Stimulated activated CD4-positive, alpha-beta T cell treated with anti-CD3 and anti-CD28 coated beads, TNF-alpha, amount 100 ng/mL, for 24 hours (primary cell): ENCODE data around the gene TAF11L14.
"Not testable (repeated sequence)": the region's sequence is repeated elsewhere in the genome, so short reads cannot be mapped to it uniquely, and the experiment has no call there.

ENCODE experiments used
- DNase-seq, 3 experiments: peaks; one replicate each; pipeline ENCODE4 v3.0.0-alpha.2; 2020; ENCODE audit warnings: low read depth in 3 of 3

TAF11L14 gene

DNA sequence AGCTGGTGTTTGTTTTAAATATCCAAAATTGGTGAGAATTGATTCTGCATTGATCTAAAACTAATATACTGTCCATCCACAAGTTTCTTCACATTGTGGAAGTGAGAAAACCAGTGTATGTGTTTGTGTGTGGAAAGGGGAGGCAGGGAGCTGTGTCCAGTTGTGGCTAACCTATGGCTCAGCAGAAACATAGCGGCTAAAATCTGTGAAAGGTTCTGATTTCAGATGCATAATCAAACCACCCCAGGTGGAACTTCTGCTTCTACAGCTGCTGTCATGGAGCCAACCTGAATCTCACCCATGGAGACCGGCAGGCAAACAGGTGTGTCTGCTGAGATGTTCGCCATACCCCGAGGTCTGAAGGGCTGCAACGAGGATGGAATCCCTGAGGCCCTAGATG, at the start of gene TAF11L14:
TAF11L14 (plus strand) TSS at position 301 of the 400 bp plus-strand sequence.
- no peak for DNase-seq

DNA sequence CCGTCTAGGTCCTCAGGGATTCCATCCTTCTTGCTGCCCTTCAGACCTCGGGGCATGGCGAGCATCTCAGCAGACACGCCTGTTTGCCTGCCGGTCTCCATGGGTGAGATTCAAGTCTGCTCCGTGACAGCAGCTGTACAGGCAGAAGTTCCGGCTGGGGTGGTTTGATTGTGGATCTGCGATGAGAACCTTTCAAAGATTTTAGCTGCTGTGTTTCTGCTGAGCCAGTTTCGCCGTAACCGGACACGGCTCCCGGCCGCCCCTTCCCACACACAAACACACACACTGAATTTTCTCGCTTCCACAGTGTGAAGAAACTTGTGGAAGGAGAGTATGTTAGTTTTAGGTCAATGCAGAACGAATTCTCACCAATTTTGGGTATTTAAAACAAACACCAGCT, 48.6 kb upstream of the TAF11L14 start, which contains the start of gene TAF11L7:
TAF11L7 (minus strand) TSS at position 101 of the 400 bp plus-strand sequence.
- DNase-seq = not testable (repeated sequence)

DNA sequence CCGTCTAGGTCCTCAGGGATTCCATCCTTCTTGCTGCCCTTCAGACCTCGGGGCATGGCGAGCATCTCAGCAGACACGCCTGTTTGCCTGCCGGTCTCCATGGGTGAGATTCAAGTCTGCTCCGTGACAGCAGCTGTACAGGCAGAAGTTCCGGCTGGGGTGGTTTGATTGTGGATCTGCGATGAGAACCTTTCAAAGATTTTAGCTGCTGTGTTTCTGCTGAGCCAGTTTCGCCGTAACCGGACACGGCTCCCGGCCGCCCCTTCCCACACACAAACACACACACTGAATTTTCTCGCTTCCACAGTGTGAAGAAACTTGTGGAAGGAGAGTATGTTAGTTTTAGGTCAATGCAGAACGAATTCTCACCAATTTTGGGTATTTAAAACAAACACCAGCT, 43.4 kb upstream of the TAF11L14 start, which contains the start of gene TAF11L8:
TAF11L8 (minus strand) TSS at position 101 of the 400 bp plus-strand sequence.
- not testable (repeated sequence) for DNase-seq

DNA sequence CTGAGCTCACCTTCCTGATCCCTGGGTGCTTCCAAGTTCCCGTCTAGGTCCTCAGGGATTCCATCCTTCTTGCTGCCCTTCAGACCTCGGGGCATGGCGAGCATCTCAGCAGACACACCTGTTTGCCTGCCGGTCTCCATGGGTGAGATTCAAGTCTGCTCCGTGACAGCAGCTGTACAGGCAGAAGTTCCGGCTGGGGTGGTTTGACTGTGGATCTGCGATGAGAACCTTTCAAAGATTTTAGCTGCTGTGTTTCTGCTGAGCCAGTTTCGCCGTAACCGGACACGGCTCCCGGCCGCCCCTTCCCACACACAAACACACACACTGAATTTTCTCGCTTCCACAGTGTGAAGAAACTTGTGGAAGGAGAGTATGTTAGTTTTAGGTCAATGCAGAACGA, 40.0 kb upstream of the TAF11L14 start, which contains the start of gene TAF11L9:
TAF11L9 (minus strand) TSS at position 140 of the 400 bp plus-strand sequence.
- not testable (repeated sequence) for DNase-seq

DNA sequence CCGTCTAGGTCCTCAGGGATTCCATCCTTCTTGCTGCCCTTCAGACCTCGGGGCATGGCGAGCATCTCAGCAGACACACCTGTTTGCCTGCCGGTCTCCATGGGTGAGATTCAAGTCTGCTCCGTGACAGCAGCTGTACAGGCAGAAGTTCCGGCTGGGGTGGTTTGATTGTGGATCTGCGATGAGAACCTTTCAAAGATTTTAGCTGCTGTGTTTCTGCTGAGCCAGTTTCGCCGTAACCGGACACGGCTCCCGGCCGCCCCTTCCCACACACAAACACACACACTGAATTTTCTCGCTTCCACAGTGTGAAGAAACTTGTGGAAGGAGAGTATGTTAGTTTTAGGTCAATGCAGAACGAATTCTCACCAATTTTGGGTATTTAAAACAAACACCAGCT, 36.5 kb upstream of the TAF11L14 start, which contains the start of gene TAF11L10:
TAF11L10 (minus strand) TSS at position 101 of the 400 bp plus-strand sequence.
- not testable (repeated sequence) for DNase-seq

DNA sequence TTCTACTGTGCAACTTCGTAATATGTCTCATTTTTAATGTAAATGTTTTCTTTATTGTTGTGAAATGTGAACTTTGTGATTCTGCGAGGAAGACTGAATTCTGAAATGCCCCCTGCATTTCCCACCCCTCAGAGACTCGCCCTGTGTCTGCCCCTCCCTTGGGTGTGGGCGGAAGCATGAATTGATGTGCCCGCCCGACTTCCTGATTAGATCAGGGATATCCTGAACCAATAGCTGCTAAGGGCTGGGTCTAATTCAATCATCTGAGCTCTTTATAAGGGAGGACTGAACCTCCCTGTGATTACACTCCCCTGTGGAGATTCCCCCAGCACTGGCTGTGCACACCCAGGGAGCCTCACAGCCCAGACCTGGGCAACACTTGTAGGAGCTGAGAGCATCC, 30.4 kb upstream of the TAF11L14 start, which contains the start of gene TAF11L11:
TAF11L11 (plus strand) TSS at position 304 of the 400 bp plus-strand sequence.
- not testable (repeated sequence) for DNase-seq

DNA sequence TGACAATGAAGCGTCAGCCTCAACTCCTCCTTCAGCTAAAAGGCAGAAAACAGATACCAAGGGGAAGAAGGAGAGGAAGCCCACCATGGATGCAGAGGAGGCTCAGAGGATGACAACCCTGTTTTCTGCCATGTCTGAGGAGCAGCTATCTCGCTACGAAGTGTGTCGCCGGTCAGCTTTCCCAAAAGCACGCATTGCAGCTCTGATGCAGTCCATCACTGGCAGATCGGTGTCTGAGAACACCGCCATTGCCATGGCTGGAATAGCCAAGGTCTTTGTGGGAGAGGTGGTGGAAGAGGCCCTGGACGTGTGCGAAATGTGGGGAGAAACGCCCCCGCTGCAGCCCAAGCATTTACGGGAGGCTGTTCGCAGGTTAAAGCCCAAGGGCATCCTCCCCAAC, 29.3 kb upstream of the TAF11L14 start:
- no peak for DNase-seq

DNA sequence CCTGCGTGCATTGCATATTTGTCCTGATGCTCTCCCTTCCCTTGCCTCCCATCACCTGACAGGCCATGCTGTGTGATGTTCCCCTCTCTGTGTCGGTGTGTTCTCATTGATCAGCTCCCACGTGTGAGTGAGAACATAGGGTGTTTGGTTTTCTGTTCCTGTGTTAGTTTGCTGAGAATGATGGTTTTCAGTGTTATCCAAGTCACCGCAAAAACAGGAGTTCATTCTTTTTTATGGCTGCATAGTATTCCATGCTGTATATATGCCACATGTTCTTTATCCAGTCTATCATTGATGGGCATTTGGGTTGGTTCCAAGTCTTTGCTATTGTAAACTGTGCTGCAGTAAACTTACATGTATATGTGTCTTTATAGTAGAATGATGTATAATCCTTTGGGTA, 26.8 kb upstream of the TAF11L14 start:
- not testable (repeated sequence) for DNase-seq

DNA sequence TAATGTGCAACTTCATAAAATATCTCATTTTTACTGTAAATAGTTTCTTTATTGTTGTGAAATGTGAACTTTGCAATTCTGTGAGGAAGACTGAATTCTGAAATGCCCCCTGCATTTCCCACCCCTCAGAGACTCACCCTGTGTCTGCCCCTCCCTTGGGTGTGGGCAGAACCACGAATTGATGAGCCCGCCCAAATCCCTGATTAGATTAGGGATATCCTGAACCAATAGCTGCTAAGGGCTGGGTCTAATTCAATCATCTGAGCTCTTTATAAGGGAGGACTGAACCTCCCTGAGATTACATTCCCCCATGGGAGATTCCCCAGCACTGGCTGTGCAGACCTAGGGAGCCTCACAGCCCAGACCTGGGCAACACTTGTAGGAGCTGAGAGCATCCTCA, 24.2 kb upstream of the TAF11L14 start, which contains the start of gene TAF11L12:
TAF11L12 (plus strand) TSS at position 301 of the 400 bp plus-strand sequence.
- not testable (repeated sequence) for DNase-seq

DNA sequence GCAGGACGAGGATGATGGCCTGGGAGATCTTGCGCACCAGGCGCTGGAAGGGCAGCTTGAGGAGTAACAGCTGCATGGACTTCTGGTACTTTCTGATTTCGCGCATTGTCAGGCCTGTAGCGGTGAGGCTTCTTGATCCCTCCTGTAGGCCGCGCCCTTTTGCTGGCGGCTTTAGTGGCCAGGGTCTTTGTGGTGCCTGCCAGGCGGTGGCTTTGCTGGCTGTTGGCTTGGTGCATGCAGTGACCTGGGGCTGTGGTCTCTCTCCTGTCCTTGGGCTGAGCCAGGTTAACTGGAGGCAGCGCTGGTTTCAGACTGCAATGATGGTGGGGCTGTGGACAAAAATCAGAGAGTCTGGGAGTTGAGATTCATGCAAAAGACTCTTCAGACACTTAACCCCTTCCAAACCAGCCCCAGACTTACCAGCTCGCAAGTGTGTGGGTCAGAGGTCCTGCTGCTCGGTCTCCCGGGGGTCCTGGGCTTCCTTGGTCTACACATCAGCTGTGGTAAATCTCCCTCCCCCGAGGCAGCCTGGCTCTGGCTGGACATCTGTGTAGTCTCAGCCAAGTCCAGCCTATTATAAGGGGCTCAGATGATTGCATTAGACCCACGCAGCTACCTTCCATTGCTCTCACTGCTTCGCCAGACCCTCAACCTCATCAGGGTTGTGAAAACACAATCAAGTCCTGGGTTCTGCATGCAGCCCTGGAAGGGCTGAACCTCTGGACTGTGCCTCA, 19.2 kb upstream of the TAF11L14 start:
- no peak for DNase-seq

DNA sequence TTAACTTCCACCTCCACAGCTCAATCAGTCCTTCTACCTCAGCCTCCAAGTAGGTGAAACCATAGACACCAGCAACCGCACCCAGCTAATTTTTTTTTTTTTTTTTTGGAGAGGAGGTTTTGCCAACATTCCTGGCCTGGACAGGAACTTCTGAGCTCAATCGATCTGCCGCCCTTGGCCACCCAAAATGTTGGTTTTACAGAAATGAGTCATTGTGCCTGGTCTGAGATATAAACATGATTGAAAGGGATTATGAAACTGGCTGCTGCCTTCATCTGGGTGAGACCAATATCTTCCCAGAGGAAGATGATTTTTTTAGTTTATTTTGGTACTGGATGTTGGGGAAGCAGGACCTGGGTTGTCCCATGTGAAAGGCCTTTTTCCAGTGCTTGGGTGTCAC, 14.9 kb upstream of the TAF11L14 start:
- no peak for DNase-seq

DNA sequence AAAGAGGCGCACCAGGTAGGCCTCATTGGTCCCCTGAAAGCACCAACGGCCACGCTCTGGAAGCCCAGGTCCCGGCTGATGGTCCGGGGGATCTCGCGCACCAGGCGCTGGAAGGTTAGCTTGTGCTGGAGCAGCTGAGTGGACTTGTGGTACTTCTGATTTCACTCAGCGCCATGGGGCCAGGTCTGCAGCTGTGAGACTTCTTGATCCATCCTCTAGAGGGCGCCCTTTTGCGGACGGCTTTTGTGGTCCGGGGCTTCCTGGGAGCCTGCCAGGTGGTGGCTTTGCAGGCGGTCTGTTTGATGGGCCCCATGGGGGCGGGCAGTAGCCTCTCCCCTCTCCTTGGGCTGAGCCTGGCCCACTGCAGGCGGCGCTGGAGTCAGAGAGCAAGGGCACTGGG, 13.6 kb upstream of the TAF11L14 start:
- no peak for DNase-seq

DNA sequence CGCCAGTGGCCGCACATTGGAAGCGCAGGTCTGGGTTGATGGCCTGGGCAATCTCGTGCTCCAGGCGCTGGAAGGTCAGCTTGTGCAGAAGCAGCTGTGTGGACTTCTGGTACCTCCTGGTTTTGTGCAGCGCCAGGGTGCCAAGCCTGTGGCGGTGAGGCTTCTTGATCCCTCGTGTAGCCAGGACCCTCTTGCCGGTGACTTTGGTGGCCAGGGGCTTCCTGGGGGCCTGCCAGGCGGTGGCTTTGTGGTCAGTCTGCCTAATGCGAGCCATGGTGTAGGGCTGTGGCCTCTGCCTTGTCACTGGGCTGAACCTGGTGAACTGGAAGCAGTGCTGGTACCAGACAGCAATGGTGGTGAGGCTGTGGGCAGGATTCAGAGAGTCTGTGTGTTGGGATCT, 8.6 kb upstream of the TAF11L14 start:
- DNase-seq = no peak

DNA sequence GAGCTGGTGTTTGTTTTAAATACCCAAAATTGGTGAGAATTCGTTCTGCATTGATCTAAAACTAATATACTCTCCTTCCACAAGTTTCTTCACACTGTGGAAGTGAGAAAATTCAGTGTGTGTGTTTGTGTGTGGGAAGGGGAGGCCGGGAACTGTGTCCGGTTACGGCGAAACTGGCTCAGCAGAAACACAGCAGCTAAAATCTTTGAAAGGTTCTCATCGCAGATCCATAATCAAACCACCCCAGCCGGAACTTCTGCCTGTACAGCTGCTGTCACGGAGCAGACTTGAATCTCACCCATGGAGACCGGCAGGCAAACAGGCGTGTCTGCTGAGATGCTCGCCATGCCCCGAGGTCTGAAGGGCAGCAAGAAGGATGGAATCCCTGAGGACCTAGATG, 2.5 kb upstream of the TAF11L14 start, which contains the start of gene TAF11L13:
TAF11L13 (plus strand) TSS at position 301 of the 400 bp plus-strand sequence.
- not testable (repeated sequence) for DNase-seq

DNA sequence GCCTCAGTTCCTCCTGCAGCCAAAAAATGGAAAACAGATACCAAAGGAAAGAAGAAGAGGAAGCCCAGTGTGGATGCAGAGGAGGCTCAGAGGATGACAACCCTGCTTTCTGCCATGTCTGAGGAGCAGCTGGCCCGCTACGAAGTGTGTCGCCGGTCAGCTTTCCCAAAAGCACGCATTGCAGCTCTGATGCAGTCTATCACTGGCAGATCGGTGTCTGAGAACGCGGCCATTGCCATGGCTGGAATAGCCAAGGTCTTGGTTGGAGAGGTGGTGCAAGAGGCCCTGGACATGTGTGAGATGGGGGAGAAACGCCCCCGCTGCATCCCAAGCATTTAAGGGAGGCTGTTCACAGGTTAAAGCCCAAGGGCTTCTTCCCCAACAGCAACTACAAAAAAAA, 15.0 kb downstream of the TAF11L14 start:
- DNase-seq = not testable (repeated sequence)

DNA sequence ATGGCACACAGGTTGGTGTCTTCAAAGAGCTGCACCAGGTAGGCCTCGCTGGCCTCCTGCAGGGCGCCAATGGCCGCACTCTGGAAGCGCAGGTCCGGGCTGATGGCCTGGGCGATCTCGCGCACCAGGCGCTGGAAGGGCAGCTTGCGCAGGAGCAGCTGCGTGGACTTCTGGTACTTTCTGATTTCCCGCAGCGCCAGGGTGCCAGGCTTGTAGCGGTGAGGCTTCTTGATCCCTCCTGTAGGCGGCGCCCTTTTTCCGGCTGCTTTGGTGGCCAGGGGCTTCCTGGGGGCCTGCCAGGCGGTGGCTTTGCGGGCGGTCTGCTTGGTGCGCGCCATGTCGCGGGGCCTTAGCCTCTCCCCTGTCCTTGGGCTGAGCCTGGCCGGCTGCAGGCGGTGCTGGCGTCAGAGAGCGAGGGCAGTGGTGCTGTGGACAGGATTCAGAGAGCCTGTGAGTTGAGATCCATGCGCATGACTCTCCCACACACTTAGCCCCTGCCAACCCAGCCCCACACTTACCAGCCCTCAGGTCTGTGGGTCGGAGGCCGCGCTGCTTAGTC, 21.0 kb downstream of the TAF11L14 start:
- DNase-seq = not testable (repeated sequence)

DNA sequence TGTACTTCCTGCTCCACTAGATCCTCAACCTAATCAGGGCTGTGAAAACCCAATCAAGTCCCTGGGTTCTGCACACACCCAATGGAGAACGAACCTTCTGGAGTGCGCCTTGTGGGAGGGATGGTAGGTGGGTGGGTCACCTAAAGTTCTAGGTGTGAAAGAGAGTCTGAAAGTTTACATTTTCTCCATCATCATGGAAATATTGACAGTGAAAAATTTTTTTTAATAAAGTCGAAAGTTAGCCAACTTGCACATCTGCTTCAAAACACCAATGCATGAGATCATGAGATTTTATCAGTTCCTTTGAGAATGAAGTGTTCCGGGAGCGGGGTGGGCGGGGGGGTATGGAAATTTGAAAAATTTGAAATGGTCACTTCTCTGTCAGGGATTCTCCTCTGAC, 21.7 kb downstream of the TAF11L14 start:
- no peak for DNase-seq

DNA sequence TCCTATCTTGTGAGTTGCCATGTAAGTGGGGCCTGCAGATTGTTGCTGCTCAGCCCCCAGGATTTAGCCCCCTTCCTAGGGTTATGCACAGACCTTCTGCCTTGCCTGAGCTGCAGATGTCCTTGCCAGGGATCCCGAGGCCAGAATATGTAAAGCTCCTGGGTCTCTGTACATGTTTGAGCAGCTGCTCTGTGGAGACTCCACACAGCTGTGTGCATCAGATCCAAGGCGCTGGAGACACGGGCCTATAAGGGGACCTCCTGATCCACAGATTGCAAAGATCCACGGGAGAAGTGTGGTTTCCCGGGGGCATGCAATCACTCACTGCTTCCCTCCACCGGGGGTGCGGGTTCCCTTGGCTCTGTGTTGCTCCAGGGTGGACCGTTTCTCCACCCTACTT, 28.9 kb downstream of the TAF11L14 start:
- no peak for DNase-seq

DNA sequence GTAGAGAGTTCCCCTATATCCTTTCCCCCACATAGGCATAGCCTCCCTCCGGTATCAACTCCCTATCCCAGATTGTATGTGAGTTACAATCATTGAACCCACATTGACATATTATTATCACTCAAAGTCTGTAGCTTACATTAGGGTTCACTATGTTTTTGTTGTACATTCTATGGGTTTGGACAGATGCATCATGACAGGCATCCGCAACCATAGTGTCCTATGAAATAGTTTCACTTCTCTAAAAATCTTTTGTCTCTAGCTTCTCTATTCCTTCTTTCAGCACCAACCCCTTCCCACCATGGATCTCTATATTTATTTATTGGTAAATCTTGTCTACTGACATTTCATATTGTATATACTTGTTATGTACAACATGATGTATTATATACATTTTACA, 31.6 kb downstream of the TAF11L14 start:
- no peak for DNase-seq

DNA sequence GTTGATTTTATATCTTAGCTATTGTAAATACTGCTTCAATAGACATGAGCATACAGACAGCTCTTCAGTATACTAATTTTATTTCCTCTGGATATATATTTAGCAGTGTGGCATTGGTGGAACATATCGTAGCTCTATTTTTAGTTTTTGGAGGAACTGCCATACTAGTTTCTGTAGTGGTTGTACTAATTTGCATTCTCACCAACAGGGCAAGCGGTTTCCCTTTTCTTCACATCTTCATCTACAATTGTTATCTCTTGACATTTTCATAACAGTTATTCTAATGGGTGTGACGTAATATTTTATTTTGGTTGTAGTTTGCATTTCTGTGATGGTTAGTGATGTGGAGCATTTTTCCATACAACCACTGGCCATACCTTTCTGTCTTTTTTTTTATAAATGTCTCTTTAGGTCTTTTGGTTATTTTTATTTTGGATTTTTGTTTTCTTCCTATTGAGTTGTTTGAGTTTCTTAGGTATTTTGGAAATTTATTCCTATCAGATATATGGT, 32.5 kb downstream of the TAF11L14 start:
- DNase-seq = no peak

DNA sequence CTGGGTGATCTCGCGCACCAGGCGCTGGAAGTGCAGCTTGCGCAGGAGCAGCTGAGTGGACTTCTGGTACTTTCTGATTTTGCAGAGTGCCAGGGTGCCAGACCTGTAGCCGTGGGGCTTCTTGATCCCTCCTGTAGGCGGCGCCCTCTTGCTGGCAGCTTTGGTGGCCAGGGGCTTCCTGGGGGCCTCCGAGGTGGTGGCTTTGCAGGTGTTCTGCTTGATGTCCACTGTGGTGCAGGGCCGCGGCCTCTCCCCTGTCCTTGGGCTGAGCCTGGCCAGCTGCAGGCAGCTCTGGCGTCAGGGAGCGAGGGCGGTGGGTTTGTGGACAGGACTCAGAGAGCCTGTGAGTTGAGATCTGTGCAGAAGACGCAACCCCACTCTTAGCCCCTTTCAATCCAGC, 36.1 kb downstream of the TAF11L14 start:
- no peak for DNase-seq

DNA sequence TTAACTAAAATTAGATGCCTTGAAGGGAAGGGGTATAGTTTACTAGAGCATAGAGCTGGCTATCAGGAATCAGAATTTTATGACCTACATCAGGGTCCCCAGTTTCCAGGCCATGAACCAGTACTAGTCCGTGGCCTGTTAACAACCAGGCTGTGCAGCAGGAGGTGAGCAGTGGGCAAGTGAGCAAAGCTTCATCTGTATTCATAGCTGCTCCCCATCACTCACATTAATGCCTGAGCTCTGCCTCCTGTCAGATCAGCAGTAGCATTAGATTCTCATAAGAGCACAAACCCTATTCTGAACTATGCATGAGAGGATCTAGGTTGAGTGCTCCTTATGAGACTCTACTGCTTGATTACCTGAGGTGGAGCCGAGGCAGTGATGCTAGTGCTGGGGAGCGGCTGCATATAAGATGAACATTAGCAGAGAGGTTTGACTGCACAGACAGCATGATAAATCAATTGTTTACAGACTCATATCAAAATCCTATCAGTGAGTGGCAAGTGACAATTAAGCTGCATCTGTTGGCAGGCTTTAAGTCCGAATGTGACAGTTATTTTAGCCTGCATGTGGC, 44.6 kb downstream of the TAF11L14 start:
- DNase-seq = no peak
